ENCODE results near the gene OARD1.

The OARD1 gene

DNA sequence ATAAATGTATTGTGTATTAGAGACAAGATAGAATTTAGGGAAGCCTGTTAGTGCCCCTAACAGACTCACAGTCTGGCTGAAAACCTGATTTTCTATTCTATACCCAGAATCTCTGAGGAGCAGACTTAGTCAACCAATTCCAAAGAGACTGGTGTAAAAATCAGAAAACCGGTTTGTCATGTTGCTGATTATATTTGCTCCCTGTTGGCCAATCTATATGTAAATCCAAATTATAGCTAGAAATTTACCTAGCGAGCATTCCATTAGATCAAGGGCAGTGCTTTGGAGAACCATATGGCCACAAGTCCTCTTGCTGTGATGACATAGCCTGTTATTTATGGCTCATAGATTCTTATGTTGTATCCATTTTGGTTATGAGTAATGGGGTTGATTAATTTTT is 5.4 kb upstream of the OARD1 start:
- DNase-seq = no peak
- in situ Hi-C loops (cut with HindIII; ENCODE audit: low pct_ligation_motif_present, low pct_unique_long_range_greater_than_20kb, low sequenced_read_pairs) = no loop called here

DNA sequence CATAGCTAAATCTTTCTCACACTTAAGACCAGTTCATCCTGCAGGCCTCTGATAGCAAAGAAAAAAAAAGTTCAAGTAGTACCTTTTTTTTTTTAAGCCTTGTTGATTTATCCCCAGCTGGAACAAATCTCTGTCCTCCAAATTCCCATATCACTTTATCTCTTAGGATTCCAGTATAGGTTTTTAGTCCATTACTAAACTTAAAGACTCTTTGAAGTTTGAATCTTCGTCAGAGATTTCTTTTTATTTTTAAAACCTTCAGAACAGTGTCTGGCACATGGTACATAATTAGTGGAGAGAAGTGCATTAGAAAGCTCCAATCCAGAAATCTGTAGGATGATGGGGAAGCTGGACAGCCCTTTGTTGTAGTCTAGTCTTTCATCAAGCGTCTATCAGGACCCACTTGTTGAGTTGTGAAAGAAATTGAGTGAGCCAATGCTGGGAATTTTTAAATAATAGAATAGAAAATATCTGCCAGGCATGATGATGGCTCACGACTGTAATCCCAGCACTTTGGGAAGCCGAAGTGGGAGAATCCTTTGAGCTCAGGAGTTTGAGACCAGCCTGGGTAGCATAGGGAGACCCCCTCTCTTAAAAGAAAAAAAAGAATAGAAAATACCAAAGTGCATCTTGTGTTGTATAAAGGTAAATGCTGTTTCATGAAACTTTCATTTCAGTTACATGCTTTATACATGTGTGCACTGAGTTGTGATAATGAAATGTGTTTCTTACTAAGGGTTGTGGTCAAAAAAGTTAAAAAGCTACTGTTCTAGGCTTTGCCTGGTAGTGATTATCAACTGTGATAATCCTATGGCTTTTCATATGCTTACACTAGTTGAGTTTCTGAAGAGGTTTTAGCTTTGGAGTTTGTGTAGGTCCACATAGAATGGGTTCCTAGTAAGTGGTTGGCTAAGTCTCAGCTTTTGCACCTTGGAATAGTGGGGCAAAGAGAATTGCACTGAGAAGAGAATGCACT is 3.8 kb upstream of the OARD1 start:
- DNase-seq = no peak
- in situ Hi-C loops (cut with HindIII; ENCODE audit: low pct_ligation_motif_present, low pct_unique_long_range_greater_than_20kb, low sequenced_read_pairs) = no loop called here

DNA sequence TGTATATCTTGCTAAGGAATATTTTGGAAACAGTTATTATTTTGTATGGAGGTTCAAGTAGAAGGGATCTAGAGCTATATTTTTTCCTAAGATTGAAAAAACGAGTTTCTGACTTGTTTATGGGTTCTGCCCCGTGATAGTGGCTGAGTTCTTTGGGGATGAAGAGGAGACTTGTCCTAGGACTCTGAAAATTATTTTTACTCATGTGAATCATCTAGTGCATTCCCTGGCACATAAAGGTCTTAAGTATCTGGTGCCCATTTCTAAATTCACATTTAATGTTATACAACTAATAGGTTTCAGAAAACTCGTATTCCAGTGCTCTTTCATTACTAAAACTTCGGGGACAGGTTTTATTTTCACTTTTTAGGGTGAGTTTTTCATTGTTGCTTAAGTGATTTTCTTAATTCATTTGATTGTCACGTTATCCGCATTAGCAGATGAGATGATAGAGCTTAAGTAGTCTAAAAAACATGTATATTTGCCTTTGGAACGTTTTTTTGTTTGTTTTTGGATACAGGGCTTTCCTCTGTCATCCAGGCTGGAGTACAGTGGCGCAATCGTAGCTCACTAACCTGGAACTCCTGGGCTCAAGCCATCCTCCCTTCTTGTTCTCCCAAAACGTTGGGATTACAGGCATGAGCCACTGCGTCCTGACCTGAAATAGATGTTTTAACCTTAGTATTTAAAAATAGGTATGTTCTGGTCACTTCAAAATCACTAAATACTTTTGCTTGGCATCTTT is 2.7 kb upstream of the OARD1 start:
- no peak for DNase-seq
- in situ Hi-C loops (cut with HindIII; ENCODE audit: low pct_ligation_motif_present, low pct_unique_long_range_greater_than_20kb, low sequenced_read_pairs) = no loop called here

DNA sequence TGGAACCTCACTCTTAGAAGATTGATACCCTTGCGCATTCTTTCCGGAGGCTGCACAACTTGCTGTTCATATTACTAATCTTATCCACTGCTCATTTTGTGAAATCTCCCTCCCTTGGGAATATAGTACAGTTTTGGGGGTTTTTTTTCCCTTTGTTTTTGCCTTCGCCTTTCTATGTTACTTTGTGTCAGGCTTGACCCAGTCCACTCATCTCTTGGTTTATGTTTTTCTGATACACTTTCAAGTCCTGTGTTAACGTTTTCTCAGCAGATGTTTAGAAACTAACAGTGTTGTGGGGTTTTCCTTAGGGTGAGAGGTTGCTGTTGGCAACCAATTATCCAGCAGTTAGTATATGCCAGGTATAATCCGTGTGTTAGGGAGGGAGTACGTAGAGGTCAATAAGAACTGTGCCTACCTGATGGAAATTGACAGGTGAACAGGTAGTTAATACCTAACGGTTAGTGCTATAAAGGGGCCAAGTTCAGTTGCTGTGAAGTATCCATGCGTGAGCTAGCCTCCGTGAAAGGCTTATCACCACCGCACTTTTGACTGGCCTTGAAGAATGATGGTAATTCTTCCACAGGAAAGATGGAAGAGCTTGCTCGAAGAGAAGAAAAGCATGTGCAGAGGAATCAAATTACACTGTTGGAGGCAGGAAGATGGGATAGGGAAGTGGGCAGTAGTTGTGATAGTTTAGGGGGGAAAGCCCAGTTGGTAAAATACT is 2.0 kb upstream of the OARD1 start:
- DNase-seq = peak; percentile 22
- in situ Hi-C loops (cut with HindIII; ENCODE audit: low pct_ligation_motif_present, low pct_unique_long_range_greater_than_20kb, low sequenced_read_pairs) = no loop called here

DNA sequence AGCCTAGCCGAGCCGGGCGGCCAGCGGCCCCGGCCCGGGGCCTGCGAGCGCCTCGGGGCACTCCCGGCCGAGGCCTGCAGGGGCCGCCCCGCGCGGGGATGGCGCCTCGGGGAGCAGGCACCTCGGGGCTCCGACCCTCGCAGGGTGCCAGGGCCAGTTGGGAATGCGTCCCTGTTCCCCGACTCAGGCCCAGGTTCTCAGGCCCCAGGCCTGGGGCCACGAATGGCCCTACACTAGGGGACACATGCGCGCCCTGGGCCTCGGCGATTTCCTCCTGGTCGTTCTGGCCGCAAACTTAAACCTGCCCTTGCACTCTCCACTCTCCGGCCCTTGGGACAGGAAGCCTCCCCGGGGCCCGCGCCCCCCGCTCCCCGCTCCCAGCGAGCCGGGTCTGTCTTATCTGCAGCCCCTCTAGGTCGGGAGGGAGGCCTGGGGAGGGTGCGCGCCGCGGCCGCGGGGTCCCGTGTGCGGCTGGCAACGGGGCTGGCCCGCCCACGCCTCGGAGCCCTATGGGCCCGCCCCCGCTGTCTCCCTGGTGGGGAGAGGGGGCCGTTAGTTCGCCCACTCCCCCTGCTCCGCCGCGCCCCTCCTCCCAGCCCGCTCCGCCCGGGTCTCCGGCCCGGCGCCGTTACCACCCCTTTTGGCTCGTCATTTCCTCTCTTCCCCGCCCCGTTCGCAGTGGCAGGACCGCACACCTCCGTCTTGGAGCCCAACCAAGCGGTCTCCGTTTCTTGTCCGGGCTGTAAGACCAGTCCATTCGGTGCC is 1.2 kb upstream of the OARD1 start:
- in situ Hi-C loops (cut with HindIII; ENCODE audit: low pct_ligation_motif_present, low pct_unique_long_range_greater_than_20kb, low sequenced_read_pairs) = no loop called here
- peak; percentile 82 for DNase-seq

DNA sequence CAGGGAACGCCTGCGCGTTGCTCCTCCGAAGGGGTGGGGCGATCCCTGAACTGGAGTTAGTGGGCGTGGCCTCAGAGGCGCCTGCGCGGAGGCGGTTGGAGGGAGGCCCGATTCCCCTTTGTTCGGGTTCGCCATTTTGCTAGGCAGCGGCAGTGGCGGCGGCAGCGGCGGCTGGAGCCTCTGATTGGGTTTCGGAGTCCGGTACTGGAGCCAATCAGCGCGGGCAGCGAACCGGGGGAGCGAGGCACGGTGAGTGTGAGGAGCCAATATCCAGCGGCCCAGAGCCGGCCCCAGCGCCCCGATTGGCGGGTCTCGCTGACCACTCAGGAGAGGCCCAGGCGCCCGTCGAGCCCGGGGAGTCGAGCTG is 663 bp upstream of the OARD1 start, which contains the start of gene NFYA:
Gene NFYA, plus strand, starts transcription at position 139 of the 367 bp plus-strand sequence. CDS start 6,116 bp downstream, outside the sequence.
- in situ Hi-C loops (cut with HindIII; ENCODE audit: low pct_ligation_motif_present, low pct_unique_long_range_greater_than_20kb, low sequenced_read_pairs) = no loop called here
- DNase-seq = peak; percentile 97

DNA sequence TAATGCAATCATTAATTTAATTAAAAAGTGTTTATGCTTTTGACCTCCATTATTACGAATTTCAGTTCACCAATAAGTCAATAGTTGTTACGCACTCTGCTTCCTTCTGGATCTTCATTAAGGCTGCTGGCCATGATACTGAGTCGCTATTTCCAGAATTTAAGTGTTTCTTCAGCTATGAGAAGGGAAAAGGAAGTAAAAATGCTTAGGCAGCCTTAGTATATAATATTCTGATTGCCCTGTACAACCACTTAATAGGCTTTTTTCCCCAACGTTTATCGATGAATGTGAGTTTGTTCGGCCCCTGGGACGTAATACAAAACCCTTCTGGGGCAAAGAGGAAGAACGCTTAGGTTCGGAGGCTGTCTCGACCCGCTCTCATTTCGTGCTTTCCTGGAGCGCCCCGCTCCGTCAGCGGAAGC is 644 bp downstream of the OARD1 start:
- DNase-seq = peak; percentile 81
- in situ Hi-C loops (cut with HindIII; ENCODE audit: low pct_ligation_motif_present, low pct_unique_long_range_greater_than_20kb, low sequenced_read_pairs) = no loop called here

DNA sequence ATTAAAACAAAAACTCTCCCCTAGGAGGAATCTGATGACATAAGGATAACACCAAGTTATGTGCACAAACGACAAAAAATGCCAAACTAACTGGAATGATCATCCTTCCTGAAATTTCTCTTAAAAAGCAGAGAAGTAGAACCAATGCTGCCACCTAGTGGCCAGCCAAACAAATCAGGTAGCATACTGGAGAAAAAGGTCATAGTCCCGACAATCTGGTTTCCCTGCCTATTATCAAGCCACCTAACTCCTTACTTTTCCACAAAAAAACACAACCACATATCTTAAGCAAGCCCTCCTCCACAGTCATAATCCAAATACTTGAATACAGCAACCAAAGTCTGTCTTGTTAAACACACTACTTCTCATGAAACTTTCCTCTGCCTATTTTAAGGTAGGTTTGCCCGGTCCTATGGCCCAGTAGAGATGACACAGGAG is 5.3 kb downstream of the OARD1 start:
- in situ Hi-C loops (cut with HindIII; ENCODE audit: low pct_ligation_motif_present, low pct_unique_long_range_greater_than_20kb, low sequenced_read_pairs) = no loop called here
- DNase-seq = peak; percentile 70

DNA sequence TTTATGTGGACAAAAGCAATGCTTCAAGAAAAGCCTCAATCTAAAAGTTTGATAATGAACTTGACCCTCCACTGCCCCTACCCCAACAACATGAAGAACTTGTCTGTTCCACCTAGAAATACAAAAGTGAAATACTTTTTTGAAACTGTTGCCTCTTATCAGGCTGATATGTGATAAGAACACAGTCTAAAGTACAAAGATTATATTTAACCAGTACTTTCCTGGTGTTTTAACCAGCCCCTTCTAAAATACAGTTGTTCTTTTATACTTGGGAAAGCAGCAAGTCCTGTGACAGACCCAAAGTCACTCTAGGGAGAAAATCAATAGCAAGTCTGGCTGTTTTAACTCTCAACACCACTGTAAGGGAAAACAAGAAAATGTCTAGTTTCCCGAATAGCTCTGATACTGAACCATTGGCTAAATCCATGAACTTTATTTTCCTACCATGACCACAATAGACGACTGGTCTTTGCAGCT is 6.6 kb downstream of the OARD1 start:
- DNase-seq = no peak
- in situ Hi-C loops (cut with HindIII; ENCODE audit: low pct_ligation_motif_present, low pct_unique_long_range_greater_than_20kb, low sequenced_read_pairs) = no loop called here

DNA sequence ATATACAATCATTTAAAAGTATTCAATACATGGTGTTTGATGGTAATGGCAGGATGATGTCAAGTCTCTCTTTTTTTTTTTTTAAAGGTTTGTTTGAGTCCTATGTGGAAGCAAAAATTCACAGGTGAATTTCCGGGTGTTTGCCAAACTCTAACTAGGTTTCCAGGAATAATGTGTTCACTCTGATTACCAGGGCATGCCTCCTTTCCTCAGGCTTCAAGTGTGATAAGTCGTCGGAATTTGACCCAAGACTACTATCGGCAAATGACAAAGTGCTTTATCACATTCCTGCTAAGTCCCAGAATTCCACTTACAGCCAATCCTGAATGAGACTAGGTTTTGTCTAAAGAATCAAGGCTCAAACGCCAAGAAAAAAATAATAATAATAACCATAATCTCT is 7.3 kb downstream of the OARD1 start:
- in situ Hi-C loops (cut with HindIII; ENCODE audit: low pct_ligation_motif_present, low pct_unique_long_range_greater_than_20kb, low sequenced_read_pairs) = no loop called here

DNA sequence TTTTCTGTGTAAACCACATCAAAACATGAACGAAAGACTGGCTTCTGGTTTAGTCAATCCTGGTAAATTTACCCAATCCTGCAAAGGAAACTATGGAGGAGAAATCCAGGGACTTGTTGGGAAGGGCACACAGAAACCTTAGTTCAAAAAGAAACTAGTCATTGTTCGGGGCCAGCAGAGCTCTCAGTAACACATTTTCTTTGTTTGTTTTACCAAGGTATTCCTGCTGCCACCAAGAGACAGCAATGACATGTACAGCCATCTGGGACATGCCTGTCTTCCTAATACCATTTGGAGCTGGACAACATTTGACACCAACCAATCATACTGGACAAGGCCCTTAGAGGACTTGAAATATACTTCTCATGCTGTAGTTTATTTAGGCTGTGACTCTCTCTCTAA is 8.3 kb downstream of the OARD1 start:
- no peak for DNase-seq
- in situ Hi-C loops (cut with HindIII; ENCODE audit: low pct_ligation_motif_present, low pct_unique_long_range_greater_than_20kb, low sequenced_read_pairs) = no loop called here

More for the DNA sequence above, 7.3 kb downstream of the OARD1 start:
- DNase-seq = no peak

DNA sequence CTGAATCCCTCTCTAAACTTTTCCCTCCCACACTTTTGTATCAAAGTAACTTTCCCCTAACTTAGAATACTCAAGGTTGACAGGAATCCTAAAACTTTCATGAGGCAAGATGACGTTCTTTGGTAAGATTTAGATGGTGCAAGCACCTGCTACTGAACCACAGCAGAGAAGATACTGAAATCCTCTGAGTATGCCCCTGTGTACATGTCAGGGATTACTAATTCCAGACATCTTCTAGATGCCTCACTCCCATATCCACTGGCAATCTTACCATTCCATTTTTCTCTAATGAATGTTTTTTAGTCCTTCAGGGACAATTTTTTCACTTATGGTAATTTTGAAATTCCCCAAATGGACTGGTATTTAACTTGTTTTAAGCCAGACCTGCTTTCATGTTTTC is 10.1 kb downstream of the OARD1 start:
- in situ Hi-C loops (cut with HindIII; ENCODE audit: low pct_ligation_motif_present, low pct_unique_long_range_greater_than_20kb, low sequenced_read_pairs) = no loop called here
- no peak for DNase-seq

DNA sequence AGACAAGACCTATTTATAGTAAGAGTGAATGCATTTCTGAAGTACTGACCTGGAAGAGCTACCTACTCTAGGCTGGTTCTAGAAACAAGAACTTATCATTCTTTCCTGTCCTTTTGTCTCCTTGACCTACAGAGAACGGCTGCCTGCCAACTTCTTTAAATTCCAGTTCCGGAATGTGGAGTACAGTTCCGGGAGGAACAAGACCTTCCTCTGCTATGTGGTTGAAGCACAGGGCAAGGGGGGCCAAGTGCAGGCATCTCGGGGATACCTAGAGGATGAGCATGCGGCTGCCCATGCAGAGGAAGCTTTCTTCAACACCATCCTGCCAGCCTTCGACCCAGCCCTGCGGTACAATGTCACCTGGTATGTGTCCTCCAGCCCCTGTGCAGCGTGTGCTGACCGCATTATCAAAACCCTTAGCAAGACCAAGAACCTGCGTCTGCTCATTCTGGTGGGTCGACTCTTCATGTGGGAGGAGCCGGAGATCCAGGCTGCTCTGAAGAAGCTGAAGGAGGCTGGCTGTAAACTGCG is 10.9 kb downstream of the OARD1 start:
- DNase-seq = no peak
- in situ Hi-C loops (cut with HindIII; ENCODE audit: low pct_ligation_motif_present, low pct_unique_long_range_greater_than_20kb, low sequenced_read_pairs) = no loop called here

DNA sequence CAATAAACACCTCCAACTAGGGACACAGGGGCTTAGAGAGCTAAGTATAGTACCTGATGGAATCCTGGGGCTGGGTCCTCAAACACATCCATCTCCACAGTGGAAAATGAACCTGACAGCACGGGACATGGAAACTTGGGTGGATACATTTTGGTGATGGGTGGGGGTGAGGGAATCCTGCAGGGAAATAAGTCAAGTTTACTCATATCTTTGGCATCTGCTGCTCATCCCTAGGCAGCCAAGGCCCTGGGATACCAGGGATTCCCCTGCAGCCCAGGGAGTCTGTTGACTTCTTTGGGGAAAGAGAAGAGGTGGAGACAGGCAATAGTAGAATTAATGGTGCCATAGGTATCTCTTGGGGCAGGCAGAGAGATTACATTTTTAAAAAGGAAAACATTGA is 12.6 kb downstream of the OARD1 start:
- in situ Hi-C loops (cut with HindIII; ENCODE audit: low pct_ligation_motif_present, low pct_unique_long_range_greater_than_20kb, low sequenced_read_pairs) = no loop called here
- DNase-seq = peak; percentile 51

DNA sequence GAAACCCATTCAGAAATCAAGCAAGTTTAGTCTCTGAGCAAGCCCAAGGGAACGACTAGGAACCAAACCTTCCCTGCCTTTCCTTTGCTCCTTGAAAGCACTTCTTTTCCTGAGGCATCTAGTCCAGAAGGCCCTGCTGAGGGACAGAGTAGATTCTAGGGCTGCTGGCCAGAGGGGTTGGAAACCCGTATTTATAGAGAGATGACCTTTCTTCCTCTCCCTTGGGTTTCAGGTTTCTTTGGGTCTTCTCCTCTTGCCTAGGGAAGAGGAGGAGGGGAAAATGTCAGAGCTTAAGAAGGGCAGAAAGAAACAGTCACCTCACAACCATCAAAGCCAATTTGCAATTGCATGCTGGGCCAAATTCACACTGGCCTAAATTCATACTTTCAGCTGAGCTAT is 13.4 kb downstream of the OARD1 start:
- in situ Hi-C loops (cut with HindIII; ENCODE audit: low pct_ligation_motif_present, low pct_unique_long_range_greater_than_20kb, low sequenced_read_pairs) = no loop called here
- DNase-seq = no peak

DNA sequence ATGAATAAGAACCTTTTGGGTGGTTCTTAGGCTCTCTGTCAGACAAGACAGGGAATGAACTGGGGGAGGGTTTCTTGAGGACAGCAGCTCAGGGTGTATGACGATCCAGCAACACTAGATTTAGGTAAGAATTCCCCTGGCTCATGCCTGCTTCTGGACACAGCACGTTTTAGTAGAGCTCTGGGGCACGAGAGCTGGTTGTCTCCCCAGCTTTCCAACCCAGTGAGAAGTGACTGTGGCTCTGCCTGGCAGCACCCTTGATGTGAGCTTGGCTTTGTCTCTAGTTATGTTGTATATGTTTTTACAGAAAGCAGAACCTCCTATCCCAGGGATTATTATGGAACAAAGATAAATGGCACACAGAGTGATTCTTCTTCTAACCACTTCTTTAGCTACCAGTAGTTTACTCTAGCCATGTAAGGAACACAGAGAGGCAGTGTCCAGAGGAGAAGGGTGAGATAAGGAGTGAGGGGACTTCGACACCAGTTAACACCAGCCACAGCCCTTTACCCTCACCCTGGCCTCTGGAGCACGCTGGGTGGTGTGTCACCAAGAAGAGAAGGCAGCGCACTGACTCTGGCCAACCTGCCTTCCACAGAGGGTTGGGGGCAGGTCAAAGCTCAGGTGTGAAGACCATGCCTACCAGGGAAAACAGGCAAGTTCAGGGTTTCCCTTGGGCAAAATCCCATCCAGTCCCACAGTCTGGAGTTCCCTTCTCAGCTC is 15.2 kb downstream of the OARD1 start:
- in situ Hi-C loops (cut with HindIII; ENCODE audit: low pct_ligation_motif_present, low pct_unique_long_range_greater_than_20kb, low sequenced_read_pairs) = no loop called here
- no peak for DNase-seq

DNA sequence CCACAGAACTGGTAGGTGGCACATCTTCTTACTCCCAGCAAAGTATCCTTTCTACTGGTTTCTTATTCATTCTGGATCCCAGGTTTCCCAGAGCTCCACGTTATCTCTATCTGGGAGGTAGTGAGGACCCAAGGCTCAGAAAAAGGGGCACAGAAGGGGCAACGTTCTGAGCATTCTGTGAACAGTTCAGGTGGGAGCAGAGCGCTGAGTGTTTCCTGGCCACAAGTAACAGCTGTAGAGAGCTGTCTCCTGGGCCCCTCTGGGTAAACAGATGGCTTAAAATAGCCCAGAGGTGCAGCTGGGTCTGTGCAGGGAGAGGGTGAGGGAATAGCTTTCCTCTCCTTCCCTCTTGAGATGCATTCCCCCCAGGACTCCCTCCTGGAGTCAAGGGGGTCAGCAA is 17.0 kb downstream of the OARD1 start:
- in situ Hi-C loops (cut with HindIII; ENCODE audit: low pct_ligation_motif_present, low pct_unique_long_range_greater_than_20kb, low sequenced_read_pairs) = no loop called here
- no peak for DNase-seq
